SU-DHL-6 (cell line): ENCODE data around the gene GABPB1.

Source experiments
- CTCF ChIP-seq: fragments of 200-600 bp; sonication (generic); IDR thresholded peaks from one replicate; pipeline ENCODE4 v1.5.1; 2017; ENCODE audit warnings: antibody characterized with exemption, mild to moderate bottlenecking, low read length, moderate library complexity; ENCODE audit not compliant: insufficient read depth, poor library complexity, severe bottlenecking
- EZH2phosphoT487 ChIP-seq: fragments of 200-600 bp; sonication (generic), shearing (Covaris generic); conservative IDR thresholded peaks from 2 replicates; pipeline ENCODE4 v1.6.1; 2018; ENCODE audit warnings: mild to moderate bottlenecking, antibody characterized with exemption, low read length, moderate library complexity, mixed read lengths

- TF ChIP-seq CTCF (no peak), EZH2phosphoT487 (no peak)
Observed at GRCh38 chr15:50280271-50280670, 74.7 kb downstream of the GABPB1 start.
